H9 (cell line): ENCODE measurements around the gene NUDT15. TPM values are rescaled to one million over a fixed set of nuclear protein-coding genes. Genes with fewer than 3 reads are reported as not detected.
A peak's percentile ranks its signal among the peaks of the same experiment; 100 is the strongest.

ENCODE experiments used
- DNase-seq: peaks from one replicate; pipeline ENCODE4 v3.0.0-alpha.2; 2017
- H2AFZ ChIP-seq: one replicate; pipeline ENCODE4 v1.6.1; 2013; ENCODE audit warnings: mild to moderate bottlenecking, low read length, control low read depth, moderate library complexity
- H2AK5ac ChIP-seq: 2 replicates; pipeline ENCODE4 v1.6.1; 2013; ENCODE audit warnings: low read length, control low read depth, mixed read lengths; ENCODE audit not compliant: insufficient read length
- H2BK120ac ChIP-seq: one replicate; pipeline ENCODE4 v1.6.1; 2013; ENCODE audit warnings: low read depth, mild to moderate bottlenecking, low read length, control low read depth, inconsistent platforms; ENCODE audit not compliant: poor library complexity, severe bottlenecking
- H2BK12ac ChIP-seq: 2 replicates; pipeline ENCODE4 v1.6.1; 2013; ENCODE audit warnings: low read length, control low read depth, mixed read lengths, low read depth; ENCODE audit not compliant: insufficient read length
- H2BK15ac ChIP-seq: 2 replicates; pipeline ENCODE4 v1.6.1; 2013; ENCODE audit warnings: low read depth, low read length, control low read depth
- H2BK20ac ChIP-seq: one replicate; pipeline ENCODE4 v1.6.1; 2013; ENCODE audit warnings: low read depth, mild to moderate bottlenecking, low read length, control low read depth, inconsistent platforms; ENCODE audit not compliant: poor library complexity, severe bottlenecking
- H2BK5ac ChIP-seq: 2 replicates; pipeline ENCODE4 v1.6.1; 2013; ENCODE audit warnings: low read length, control low read depth, mixed read lengths; ENCODE audit not compliant: insufficient read length
- H3K14ac ChIP-seq: 2 replicates; pipeline ENCODE4 v1.6.1; 2013; ENCODE audit warnings: low read length, control low read depth; ENCODE audit not compliant: insufficient read depth
- H3K18ac ChIP-seq: 2 replicates; pipeline ENCODE4 v1.6.1; 2013; ENCODE audit warnings: low read depth, mild to moderate bottlenecking, mixed read lengths, low read length, control low read depth; ENCODE audit not compliant: insufficient read length
- H3K23ac ChIP-seq: 2 replicates; pipeline ENCODE4 v1.6.1; 2013; ENCODE audit warnings: low read length, control low read depth, mixed read lengths, low read depth; ENCODE audit not compliant: insufficient read length
- H3K23me2 ChIP-seq: 2 replicates; pipeline ENCODE4 v1.6.1; 2013; ENCODE audit warnings: low read depth, mild to moderate bottlenecking, mixed read lengths, low read length, control low read depth; ENCODE audit not compliant: insufficient read length, poor library complexity, severe bottlenecking
- H3K27ac ChIP-seq: 2 replicates; pipeline ENCODE4 v1.5.1; 2013; ENCODE audit warnings: low read length, control low read depth, mixed read lengths, low read depth; ENCODE audit not compliant: insufficient read length
- H3K27me3 ChIP-seq: 2 replicates; pipeline ENCODE4 v1.6.1; 2013; ENCODE audit warnings: low read length, control low read depth, inconsistent platforms; ENCODE audit not compliant: insufficient read depth
- H3K4ac ChIP-seq: 2 replicates; pipeline ENCODE4 v1.6.1; 2013; ENCODE audit warnings: low read depth, mild to moderate bottlenecking, control low read depth, inconsistent platforms, low read length, moderate library complexity
- H3K4me1 ChIP-seq: 2 replicates; pipeline ENCODE4 v1.6.1; 2013; ENCODE audit warnings: low read length, control low read depth, inconsistent platforms; ENCODE audit not compliant: insufficient read depth
- H3K4me2 ChIP-seq: 2 replicates; pipeline ENCODE4 v1.6.1; 2013; ENCODE audit warnings: low read length, control low read depth, mixed read lengths; ENCODE audit not compliant: insufficient read length, insufficient read depth
- H3K56ac ChIP-seq: 2 replicates; pipeline ENCODE4 v1.6.1; 2013; ENCODE audit warnings: low read depth, mild to moderate bottlenecking, mixed read lengths, low read length, control low read depth; ENCODE audit not compliant: insufficient read length
- H3K79me1 ChIP-seq: 2 replicates; pipeline ENCODE4 v1.6.1; 2013; ENCODE audit warnings: low read depth, mild to moderate bottlenecking, moderate library complexity, low read length, control low read depth, inconsistent platforms; ENCODE audit not compliant: insufficient read depth, poor library complexity, severe bottlenecking
- H3K79me2 ChIP-seq: 2 replicates; pipeline ENCODE4 v1.6.1; 2013; ENCODE audit warnings: low read length, control low read depth, inconsistent platforms; ENCODE audit not compliant: insufficient read depth
- H3K9ac ChIP-seq: 2 replicates; pipeline ENCODE4 v1.6.1; 2013; ENCODE audit warnings: low read length, control low read depth, mixed read lengths; ENCODE audit not compliant: insufficient read length; ENCODE audit errors: extremely low read depth
- H3K9me3 ChIP-seq: one replicate; pipeline ENCODE4 v1.6.1; 2013; ENCODE audit warnings: low read depth, low read length, inconsistent platforms; ENCODE audit not compliant: control insufficient read depth
- H3T11ph ChIP-seq: one replicate; pipeline ENCODE4 v1.6.1; 2013; ENCODE audit warnings: mild to moderate bottlenecking, low read length, control low read depth, inconsistent platforms
- H4K20me1 ChIP-seq: one replicate; pipeline ENCODE4 v1.6.1; 2013; ENCODE audit not compliant: control insufficient read depth, insufficient read length, insufficient read depth
- H4K5ac ChIP-seq: 2 replicates; pipeline ENCODE4 v1.6.1; 2013; ENCODE audit warnings: low read depth, mild to moderate bottlenecking, mixed read lengths, low read length, control low read depth; ENCODE audit not compliant: insufficient read length
- H4K8ac ChIP-seq: replicated peaks from 2 replicates; pipeline ENCODE4 v1.6.1; 2013; ENCODE audit warnings: low read length, control low read depth, mixed read lengths, low read depth; ENCODE audit not compliant: insufficient read length
- H4K91ac ChIP-seq: 2 replicates; pipeline ENCODE4 v1.6.1; 2013; ENCODE audit warnings: low read depth, mild to moderate bottlenecking, moderate library complexity, mixed read lengths, low read length, control low read depth; ENCODE audit not compliant: insufficient read length
- H3K27ac Mint-ChIP-seq, 3 experiments: 2 replicates in 2 of 3; 3 replicates in 1 of 3; pipeline ENCODE4 v1.8.0; 2020 to 2021; ENCODE audit warnings: mixed read lengths in 3 of 3, mild to moderate bottlenecking in 1 of 3, moderate library complexity in 1 of 3
- H3K27me3 Mint-ChIP-seq: 2 replicates; pipeline ENCODE4 v1.8.0; 2021; ENCODE audit warnings: low read depth, mild to moderate bottlenecking, moderate library complexity, mixed read lengths
- H3K36me3 Mint-ChIP-seq, 3 experiments: 2 replicates in 2 of 3; 3 replicates in 1 of 3; pipeline ENCODE4 v1.8.0; 2020 to 2021; ENCODE audit warnings: low read depth in 3 of 3, mixed read lengths in 3 of 3; ENCODE audit not compliant: insufficient read depth in 1 of 3
- H3K4me1 Mint-ChIP-seq, 2 experiments: 2 replicates each; pipeline ENCODE4 v1.8.0; 2020; ENCODE audit warnings: mixed read lengths in 2 of 2
- H3K4me3 Mint-ChIP-seq, 2 experiments: 2 replicates in 1 of 2; 3 replicates in 1 of 2; pipeline ENCODE4 v1.8.0; 2020 to 2021; ENCODE audit warnings: mild to moderate bottlenecking in 2 of 2, mixed read lengths in 2 of 2, moderate library complexity in 1 of 2
- H3K9me3 Mint-ChIP-seq, 2 experiments: 2 replicates in 1 of 2; 3 replicates in 1 of 2; pipeline ENCODE4 v1.8.0; 2020; ENCODE audit warnings: mild to moderate bottlenecking in 2 of 2, mixed read lengths in 2 of 2, moderate library complexity in 1 of 2
- WGBS: extraction: QIAGEN DNeasy Blood & Tissue Kit; methylation state at CpG from one replicate; pipeline ENCODE4 v1.1.7; 2013; ENCODE audit warnings: missing lambda C conversion rate, low lambda C conversion rate, mixed read lengths; ENCODE audit not compliant: insufficient read length; ENCODE audit errors: extremely low coverage; 5-methylcytosine and 5-hydroxymethylcytosine counted together
- total RNA-seq: library from RNA; stranded (reverse); gene quantifications from 2 replicates; pipeline ENCODE4 v1.2.1, GENCODE V29; 2021
- TF ChIP-seq, protein P1 (sequence below): fragments of 200-600 bp; sonication (generic); conservative IDR thresholded peaks from 3 replicates; pipeline ENCODE4 v1.8.0; 2021; ENCODE audit warnings: antibody characterized with exemption, mild to moderate bottlenecking

NUDT15 gene
- total RNA-seq, 1 experiment from 2014 or later = 50.5 TPM

DNA sequence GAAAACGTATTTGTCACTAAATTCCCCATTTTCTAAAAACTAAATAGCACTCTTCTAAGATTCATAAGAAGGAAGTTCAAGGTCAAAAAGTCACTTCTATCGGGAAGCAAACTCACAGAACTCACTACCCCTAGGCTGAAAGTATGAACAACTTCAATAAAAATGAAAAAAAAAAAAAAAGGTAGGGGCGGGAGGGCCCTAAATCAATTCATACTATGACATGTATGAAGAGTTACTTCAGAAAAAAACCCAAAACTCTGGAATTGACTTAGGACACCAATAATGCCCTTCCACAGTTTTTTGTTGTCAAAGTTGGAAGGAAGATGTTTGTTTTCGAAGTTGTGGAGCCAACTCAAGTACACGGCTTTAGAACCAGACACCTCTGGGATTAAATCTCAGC is 37.6 kb upstream of the NUDT15 start:
- peaks cover 31 to 32% of the 10 kb centered on the region in 2 experiments for H3K4me1 Mint-ChIP-seq
- H3K9ac ChIP-seq = peak overlapping the region; percentile 31
- no peak overlapping the region for H2BK5ac ChIP-seq
- no peak overlapping the region for H3K56ac ChIP-seq
- no peak overlapping the region for H4K5ac ChIP-seq
- peak overlapping the region; percentile 80 for H3K4me2 ChIP-seq
- no peak overlapping the region for H3K27ac ChIP-seq
- H3K36me3 Mint-ChIP-seq = peaks cover 11 to 14% (median 11%) of the 10 kb centered on the region in 3 experiments; a peak in 6 of 7 replicates
- peak overlapping the region; percentile 94 to 98 for H3K4me3 Mint-ChIP-seq
- H3K9me3 Mint-ChIP-seq = no peaks in the 10 kb centered on the region
- no peak overlapping the region for H2BK15ac ChIP-seq
- H2AK5ac ChIP-seq = no peak overlapping the region
- H2BK20ac ChIP-seq = no peak overlapping the region
- no peak overlapping the region for H4K91ac ChIP-seq
- no peak overlapping the region for H3K27ac Mint-ChIP-seq
- H3K79me2 ChIP-seq = peaks cover 22% of the 10 kb centered on the region; the same call in 1 of the 2 replicates
- H2BK120ac ChIP-seq = no peak overlapping the region
- no peak overlapping the region for H3K14ac ChIP-seq
- H3K4me1 ChIP-seq = peaks cover 4% of the 10 kb centered on the region; the same call in 1 of the 2 replicates
- H3K79me1 ChIP-seq = peaks cover 3% of the 10 kb centered on the region
- H2BK12ac ChIP-seq = no peak overlapping the region
- no peak overlapping the region for H3K4ac ChIP-seq
- H4K8ac ChIP-seq = no peak overlapping the region
- DNase-seq = no peak
- no peak overlapping the region for H3K23ac ChIP-seq
- H3K27me3 Mint-ChIP-seq = no peaks in the 10 kb centered on the region
- no peak overlapping the region for H3T11ph ChIP-seq
- TF ChIP-seq, protein P1, sequence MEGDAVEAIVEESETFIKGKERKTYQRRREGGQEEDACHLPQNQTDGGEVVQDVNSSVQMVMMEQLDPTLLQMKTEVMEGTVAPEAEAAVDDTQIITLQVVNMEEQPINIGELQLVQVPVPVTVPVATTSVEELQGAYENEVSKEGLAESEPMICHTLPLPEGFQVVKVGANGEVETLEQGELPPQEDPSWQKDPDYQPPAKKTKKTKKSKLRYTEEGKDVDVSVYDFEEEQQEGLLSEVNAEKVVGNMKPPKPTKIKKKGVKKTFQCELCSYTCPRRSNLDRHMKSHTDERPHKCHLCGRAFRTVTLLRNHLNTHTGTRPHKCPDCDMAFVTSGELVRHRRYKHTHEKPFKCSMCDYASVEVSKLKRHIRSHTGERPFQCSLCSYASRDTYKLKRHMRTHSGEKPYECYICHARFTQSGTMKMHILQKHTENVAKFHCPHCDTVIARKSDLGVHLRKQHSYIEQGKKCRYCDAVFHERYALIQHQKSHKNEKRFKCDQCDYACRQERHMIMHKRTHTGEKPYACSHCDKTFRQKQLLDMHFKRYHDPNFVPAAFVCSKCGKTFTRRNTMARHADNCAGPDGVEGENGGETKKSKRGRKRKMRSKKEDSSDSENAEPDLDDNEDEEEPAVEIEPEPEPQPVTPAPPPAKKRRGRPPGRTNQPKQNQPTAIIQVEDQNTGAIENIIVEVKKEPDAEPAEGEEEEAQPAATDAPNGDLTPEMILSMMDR = no peak
- no peak overlapping the region for H2AFZ ChIP-seq
- no CpG with 5 or more reads among the region's 5 CpGs for WGBS
- peaks cover 4% of the 10 kb centered on the region for H3K23me2 ChIP-seq
- no peaks in the 10 kb centered on the region for H3K9me3 ChIP-seq
- no peaks in the 10 kb centered on the region for H3K27me3 ChIP-seq
- H3K18ac ChIP-seq = no peak overlapping the region
- no peaks in the 10 kb centered on the region for H4K20me1 ChIP-seq
